HuH-7 (cell line): Measurements from ENCODE around the gene PSMB2.

ENCODE experiments used
- DNase-seq: peaks from one replicate; pipeline ENCODE4 v3.0.0; 2011; ENCODE audit warnings: low spot score

Gene PSMB2

DNA sequence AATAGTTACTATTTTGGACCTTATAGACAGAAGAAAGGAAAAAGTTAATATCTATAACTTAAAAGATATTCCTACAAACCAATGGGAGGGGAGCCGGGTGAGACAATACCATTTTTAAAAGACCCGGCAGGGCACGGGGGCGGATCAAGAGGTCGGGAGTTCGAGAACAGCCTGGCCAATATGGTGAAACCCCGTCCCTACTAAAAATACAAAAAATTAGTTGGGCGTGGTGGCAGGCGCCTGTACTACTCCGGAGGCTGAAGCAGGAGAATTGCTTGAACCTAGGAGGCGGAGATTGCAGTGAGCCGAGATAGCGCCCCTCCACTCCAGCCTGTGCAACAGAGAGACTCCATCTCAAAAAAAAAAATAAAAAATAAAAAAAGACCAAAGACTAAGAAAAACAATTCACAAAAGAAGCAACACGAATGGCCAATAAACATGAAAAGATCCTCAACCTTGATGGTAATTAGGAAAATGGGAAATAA, 1.2 kb upstream of the PSMB2 start:
- no peak for DNase-seq

DNA sequence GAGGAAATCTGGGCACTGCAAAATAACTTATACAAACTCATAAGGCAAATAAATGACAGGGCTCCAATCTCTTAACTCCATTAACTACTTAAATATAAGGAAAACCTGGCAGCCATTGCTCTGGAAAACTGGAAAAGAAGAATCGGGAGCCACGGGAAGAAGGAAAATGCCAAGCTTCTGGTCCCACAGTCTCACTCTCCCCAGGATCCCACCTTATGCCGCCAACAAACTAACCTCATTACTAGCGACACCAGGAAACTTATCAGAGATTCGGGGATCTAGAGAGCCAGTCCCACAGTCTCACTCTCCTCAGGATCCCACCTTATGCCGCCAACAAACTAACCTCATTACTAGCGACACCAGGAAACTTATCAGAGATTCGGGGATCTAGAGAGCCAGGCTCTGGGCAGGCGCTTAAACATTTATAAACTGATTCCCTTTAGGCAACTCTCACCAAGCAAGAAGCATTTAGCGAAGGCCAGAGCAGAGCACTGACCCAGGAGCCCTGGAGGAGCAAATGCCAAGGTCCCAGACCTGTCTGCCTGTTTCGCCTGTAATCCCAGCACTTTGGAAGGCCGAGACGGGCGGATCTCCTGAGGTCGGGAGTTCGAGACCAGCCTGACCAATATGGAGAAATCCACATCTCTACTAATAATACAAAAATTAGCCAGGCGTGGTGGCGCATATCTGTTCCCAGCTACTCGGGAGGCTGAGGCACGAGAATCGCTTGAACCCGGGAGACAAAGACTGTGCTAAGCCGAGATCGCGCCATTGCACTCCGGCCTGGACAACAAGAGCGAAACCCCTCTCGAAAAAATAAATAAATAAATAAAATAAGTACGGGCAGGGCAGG, 720 bp downstream of the PSMB2 start:
- DNase-seq: no peak

DNA sequence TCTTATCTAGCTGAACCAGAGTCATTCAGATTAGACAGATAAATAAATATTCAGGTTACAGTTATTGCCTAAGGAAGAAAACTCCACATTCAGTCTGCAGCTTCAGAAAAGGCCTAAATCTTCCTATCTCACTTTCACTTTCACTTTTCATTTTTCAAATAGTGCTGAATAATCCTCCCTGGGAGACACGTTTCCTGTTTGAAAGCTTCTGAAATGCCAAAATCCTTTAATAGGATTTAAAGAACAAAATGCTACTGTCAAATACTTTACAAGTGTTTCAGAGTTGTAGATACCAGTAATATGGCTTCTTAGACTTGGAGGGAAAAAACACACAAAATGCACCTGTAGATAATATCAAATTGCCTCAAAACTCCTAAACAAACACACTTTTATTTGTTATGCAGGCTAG, 3.9 kb downstream of the PSMB2 start:
- DNase-seq: peak; percentile 10

DNA sequence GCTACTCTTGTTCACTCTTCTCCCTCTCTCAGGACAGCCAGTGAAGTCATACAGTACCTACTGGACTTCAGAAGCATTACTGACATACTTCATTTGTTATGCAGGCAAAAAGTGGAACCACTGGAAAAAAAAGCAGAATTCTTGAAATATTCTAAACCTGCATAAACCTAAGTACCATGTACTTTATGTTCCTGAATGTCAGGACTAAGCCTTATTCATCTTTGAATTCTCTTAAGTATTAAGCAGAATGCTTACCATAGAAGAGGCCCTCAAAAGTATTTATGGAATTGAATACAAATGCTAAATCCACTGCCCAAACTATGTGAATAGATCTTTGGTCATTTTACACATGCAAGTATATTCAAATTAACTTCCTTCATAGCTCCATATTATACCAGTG, 7.8 kb downstream of the PSMB2 start:
- DNase-seq: no peak

GRCh38 chr1:35631396-35631795, 9.9 kb downstream of the PSMB2 start:
- DNase-seq: no peak

GRCh38 chr1:35629051-35629450, 12.3 kb downstream of the PSMB2 start:
- no peak for DNase-seq

- no peak for DNase-seq
Observed at GRCh38 chr1:35623832-35624231, 17.5 kb downstream of the PSMB2 start.

- DNase-seq: no peak
Observed at GRCh38 chr1:35622510-35623178, 18.7 kb downstream of the PSMB2 start.

DNA sequence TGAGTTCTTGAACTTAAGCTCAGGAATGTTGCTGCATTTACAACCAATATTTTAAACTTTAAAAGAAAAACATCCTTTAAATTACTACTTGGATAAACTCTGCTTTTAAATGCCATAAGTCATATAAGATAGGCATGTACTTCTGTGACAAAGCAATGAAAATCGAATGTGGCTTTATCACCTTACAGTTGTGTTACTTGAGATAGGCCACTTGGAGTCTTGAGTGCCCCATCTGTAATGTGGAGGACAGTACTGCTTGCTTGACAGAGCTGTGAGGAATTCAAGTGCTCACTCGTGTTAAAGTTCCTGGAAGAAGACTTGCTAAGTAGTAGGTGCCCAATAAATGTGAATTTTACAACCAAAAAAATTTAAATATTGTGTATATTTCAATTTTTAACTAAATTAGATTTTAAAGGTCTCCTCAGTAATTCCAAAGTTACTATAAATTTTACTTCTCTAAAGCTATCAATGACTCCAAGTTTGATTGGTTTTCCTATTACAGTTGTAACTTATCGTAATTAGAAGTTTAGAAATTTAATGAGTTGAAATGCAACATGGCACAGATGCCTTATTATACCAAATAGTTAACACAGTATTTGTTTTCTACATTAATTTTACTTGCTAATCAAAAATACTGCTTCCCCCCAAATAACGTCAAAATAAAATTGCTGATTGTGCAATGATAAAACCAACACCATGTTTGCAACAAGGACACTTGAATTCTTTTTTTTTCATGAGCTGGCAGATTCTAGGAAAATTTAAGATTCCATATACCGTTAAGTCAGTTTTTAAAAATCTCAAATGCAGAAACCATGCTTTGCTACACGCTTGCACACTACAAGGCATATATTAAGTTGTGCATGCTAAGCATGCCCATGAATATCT, 21.8 kb downstream of the PSMB2 start:
- DNase-seq: no peak

DNA sequence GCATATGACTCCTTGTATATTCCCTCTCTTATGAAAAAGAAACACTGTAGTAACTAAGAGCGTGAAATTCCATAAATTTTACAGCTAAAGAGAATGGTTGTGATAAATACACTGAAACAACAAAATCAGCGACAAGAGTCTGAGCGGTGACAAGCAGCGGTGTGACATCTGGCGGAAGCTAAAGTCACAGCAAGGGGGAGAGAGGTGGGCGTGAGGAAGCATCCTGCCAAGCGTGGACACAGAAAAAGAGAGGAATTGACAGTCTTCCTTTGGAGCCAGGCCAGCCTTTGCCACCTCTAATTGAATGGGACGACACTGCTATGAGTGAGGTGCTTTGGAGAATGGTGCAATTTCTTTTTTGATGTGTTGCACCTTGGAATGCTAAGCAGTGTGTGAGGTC, 25.9 kb downstream of the PSMB2 start:
- no peak for DNase-seq

DNA sequence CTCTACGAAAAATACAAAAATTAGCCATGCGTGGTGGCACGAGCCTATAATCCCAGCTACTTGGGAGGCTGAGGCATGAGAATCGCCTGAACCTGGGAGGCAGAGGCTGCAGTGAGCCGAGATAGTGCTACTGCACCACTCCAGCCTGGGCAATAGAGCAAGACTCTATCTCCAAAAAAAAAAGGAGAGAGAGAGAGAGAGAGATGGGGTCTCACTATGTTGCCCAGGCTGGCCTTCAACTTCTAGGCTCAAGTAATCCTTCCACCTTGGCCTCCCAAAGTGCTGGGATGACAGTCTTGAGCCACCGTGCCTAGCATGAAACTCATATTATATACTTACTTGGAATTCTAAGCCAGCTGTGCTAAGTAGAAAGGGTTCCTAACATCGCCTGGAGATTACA, 29.7 kb downstream of the PSMB2 start:
- no peak for DNase-seq

GRCh38 chr1:35605867-35606182, 35.5 kb downstream of the PSMB2 start:
- DNase-seq: no peak

- no peak for DNase-seq
Observed at GRCh38 chr1:35605071-35605866, 36.1 kb downstream of the PSMB2 start.

- DNase-seq: no peak
Observed at GRCh38 chr1:35603941-35604340, 37.4 kb downstream of the PSMB2 start.

DNA sequence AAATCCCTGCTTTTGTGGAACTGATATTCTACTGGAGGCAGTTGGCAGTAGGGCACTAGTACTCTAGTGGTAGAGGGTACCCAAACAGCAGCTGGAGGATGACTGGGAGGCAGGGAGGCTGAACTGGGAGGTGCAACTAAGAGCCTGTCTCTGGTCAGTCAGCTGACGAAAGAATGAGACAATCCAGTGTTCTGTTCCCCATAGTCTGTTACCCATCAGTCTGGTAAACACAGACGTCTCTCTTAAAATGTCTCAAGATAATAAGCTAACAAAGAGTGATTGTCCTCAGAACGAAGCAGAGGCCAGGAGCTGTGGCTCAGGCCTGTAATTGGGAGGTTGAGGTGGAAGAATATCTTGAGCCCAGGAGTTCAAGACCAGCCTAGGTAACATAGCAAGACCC, 37.9 kb downstream of the PSMB2 start:
- DNase-seq: no peak

DNA sequence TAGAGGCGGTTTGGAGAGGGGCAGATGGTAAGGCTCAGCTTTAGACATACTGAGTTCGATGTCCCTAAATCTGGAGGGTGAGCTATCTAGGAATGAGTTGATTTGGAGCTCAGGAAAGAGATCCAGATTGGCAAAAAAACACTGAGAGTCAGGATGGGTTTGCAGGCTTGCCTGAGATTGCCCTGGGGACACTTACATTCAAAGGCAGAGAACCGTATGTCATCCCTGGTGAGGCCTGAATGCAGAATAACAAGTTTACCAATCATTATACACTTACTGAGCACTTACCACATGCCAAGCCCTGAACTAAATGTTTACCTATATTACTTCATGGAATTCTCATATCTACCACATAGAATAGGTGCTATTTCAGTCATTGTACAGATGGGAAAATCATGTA, 40.7 kb downstream of the PSMB2 start:
- DNase-seq: no peak

DNA sequence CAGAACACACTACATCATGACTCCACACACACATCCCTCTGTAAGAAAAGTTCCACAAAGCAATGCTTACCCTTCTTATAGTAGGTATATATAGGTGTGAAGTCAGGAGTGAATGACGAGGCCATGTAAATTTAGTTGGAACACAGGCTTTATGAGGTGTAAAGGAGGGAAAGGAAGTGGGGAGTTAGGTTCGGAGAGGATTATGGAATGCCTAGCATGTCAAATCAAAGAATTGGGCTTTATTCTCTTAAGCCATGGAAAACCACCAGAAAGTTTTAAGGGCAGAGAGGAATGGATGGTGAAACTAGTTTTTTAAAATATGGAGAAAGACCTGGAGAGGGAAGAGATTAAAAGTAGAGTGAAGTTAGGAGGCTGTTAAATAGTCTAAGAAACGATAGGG, 41.9 kb downstream of the PSMB2 start:
- no peak for DNase-seq

DNA sequence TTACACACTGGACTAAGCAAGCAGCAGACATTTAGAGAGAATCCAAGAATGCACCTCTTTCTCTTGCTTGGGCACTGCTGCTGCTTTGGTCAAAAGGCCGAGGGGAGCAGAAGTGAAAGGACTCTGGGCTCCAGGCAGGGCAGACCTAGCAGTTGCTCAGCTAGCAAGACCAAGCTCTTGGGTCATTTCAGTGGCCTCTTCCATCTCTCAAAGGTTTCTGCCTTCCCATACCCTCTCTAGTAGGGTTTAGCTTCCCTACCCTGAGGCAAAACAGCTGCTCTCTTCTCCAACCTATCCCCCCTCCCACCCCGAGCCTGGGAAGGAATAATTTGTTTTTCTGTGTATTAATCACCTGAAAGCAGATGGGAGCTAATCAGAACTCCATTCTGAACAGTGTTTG, 42.4 kb downstream of the PSMB2 start:
- no peak for DNase-seq

- DNase-seq: no peak
Observed at GRCh38 chr1:35597870-35598269, 43.5 kb downstream of the PSMB2 start.

DNA sequence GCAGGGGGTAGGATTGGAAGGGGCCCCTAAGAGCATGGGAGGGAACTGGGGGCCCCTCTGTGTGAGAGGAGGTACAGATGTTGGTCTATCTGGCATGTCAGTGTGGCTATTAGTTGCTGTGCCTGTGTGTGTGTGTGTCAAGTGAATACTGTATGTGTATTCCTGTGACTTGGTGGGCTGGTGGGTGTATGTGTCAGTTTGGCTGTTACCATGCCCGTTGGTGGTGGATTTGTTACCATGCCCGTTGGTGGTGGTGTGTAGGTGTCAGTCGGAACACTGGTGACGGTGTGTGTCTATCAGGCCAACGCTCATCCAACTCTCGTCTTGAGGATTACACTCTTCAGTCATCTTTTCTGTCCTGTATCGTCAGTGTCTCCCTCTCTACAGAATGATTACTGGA, 45.6 kb downstream of the PSMB2 start:
- DNase-seq: no peak

- no peak for DNase-seq
Observed at GRCh38 chr1:35594005-35594760, 47.1 kb downstream of the PSMB2 start.
